ENCODE measurements around the gene TSC22D2. TPM values are rescaled to one million over a fixed set of nuclear protein-coding genes. Genes with fewer than 3 reads are reported as not detected.

Gene TSC22D2
- total RNA-seq, 1 donor from 2014 or later = 39.8 TPM

DNA sequence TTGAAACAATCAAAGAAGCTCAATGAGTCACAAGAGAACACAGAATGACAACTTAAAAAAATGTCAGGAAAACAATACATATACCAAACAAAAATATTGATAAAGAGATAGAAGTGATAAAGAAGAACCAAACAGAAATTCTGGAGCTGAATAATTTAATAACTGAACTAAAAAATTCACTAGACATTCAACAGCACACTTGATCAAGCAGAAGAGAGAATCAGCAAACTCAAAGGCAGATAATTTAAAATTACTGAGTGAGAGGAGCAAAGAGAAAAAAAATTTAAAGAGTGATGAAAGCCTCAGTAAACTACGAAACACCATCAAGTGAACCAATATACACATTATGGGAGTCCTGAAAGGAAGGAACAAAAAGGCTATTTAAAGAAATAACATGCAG is 76.3 kb downstream of the TSC22D2 start:
- peaks cover 16% of the 10 kb centered on the region for H3K36me3 Mint-ChIP-seq (ENCODE audit: low read depth)
- DNase-seq (ENCODE audit: low spot score) = no peak
- TF ChIP-seq, protein P1, sequence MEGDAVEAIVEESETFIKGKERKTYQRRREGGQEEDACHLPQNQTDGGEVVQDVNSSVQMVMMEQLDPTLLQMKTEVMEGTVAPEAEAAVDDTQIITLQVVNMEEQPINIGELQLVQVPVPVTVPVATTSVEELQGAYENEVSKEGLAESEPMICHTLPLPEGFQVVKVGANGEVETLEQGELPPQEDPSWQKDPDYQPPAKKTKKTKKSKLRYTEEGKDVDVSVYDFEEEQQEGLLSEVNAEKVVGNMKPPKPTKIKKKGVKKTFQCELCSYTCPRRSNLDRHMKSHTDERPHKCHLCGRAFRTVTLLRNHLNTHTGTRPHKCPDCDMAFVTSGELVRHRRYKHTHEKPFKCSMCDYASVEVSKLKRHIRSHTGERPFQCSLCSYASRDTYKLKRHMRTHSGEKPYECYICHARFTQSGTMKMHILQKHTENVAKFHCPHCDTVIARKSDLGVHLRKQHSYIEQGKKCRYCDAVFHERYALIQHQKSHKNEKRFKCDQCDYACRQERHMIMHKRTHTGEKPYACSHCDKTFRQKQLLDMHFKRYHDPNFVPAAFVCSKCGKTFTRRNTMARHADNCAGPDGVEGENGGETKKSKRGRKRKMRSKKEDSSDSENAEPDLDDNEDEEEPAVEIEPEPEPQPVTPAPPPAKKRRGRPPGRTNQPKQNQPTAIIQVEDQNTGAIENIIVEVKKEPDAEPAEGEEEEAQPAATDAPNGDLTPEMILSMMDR (IDR thresholded peaks at IDR 0.05) = no peak
- H3K27me3 Mint-ChIP-seq (ENCODE audit: low read depth) = no peaks in the 10 kb centered on the region
- H3K27ac Mint-ChIP-seq (ENCODE audit: unreplicated experiment) = no peak overlapping the region
- peaks cover 2% of the 10 kb centered on the region for H3K4me1 Mint-ChIP-seq (ENCODE audit: low read depth)
- H3K4me3 Mint-ChIP-seq (ENCODE audit: unreplicated experiment) = no peak overlapping the region
- peaks cover 25% of the 10 kb centered on the region for H3K9me3 Mint-ChIP-seq (ENCODE audit: low read depth)

DNA sequence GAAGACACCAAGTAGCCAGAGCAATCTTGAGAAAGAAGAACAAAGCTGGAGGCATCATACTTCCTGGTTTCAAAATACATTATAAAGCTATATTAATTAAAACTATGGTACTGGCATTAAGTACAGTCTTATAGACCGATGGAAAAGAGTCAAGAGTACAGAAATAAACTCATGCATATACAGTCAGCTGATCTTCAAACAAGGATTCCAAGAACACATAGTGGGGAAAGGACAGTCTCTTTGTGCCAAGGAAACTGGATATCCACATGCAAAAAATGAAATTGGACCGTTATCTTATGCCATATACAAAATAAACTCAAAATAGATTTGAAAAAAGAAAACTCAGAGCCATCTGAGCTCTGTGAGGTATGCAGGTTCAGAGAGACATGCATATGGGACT is 80.8 kb downstream of the TSC22D2 start:
- peaks cover 16% of the 10 kb centered on the region for H3K36me3 Mint-ChIP-seq (ENCODE audit: low read depth)
- DNase-seq (ENCODE audit: low spot score) = no peak
- peaks cover 4% of the 10 kb centered on the region for H3K4me1 Mint-ChIP-seq (ENCODE audit: low read depth)
- H3K27me3 Mint-ChIP-seq (ENCODE audit: low read depth) = no peaks in the 10 kb centered on the region
- H3K27ac Mint-ChIP-seq (ENCODE audit: unreplicated experiment) = no peak overlapping the region
- peaks cover 23% of the 10 kb centered on the region for H3K9me3 Mint-ChIP-seq (ENCODE audit: low read depth)
- no peak overlapping the region for H3K4me3 Mint-ChIP-seq (ENCODE audit: unreplicated experiment)
- TF ChIP-seq, protein P1 (IDR thresholded peaks at IDR 0.05) = no peak

DNA sequence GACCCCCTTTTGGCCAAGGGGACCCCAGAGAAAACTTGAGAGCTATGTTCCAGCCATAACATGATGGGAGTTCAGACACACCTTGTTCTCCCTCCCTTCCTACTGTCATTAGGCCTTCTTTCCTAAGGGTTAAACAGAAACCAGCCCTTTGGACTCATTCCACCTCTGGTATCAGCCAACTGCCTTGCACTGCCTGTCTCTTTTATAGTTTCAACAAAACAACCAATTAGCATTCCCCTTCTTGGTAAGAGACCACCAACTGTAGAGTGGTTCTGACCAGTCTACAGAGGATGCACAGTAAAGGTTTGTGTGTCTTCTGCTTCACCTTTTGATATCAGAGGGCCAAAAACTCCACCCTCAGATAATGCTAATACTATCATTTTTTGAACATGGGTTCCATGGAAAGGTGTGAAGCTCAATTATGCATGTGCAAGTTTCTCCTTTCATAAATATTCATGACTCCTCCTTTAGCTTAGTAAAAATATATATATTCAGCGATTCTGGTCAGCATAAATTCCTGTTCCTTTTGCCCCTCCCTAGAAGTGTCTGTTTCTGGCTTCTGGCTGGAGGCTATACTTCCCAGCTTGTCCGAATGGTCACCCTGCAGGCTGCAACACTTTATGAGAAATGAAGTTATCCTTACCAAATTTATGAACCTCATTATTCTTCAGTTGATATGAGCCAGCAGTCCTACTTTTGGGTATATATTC is 82.3 kb downstream of the TSC22D2 start:
- Mint-ChIP-seq H3K9me3 (ENCODE audit: low read depth) (peaks cover 13% of the 10 kb centered on the region), H3K4me3 (ENCODE audit: unreplicated experiment) (no peak overlapping the region), H3K27me3 (ENCODE audit: low read depth) (no peaks in the 10 kb centered on the region), H3K27ac (ENCODE audit: unreplicated experiment) (no peak overlapping the region), H3K36me3 (ENCODE audit: low read depth) (peaks cover 9% of the 10 kb centered on the region), H3K4me1 (ENCODE audit: low read depth) (peaks cover 10% of the 10 kb centered on the region)
- TF ChIP-seq, protein P1 (IDR thresholded peaks at IDR 0.05) = no peak
- no peak for DNase-seq (ENCODE audit: low spot score)

DNA sequence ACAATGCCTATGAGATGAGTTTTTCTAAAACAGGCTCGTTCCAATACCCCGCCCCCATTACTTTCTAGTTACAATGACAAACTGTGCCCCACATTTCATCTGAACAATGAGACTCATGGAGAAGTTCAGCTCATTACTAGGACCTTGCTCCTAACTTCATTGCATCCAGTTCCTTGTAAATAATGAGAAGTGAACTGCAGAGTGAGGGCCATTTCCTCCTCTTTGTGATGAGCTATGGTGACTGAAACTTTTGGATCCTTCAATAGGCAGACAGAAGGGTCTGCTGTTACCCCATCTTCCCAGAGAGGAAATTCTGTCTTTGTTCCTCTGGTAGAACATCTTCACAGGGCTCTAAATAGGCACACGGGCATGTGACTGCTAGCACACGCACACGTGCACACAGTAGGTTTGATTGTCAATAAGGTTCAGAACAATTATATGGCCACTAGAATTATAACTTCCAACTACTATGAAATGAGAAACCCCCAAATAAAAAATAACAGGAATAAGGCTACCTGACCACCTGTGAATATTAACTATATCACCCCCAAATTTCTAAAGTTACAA is 86.4 kb downstream of the TSC22D2 start:
- no peak overlapping the region for H3K27ac Mint-ChIP-seq (ENCODE audit: unreplicated experiment)
- no peaks in the 10 kb centered on the region for H3K27me3 Mint-ChIP-seq (ENCODE audit: low read depth)
- no peak overlapping the region for H3K4me3 Mint-ChIP-seq (ENCODE audit: unreplicated experiment)
- H3K9me3 Mint-ChIP-seq (ENCODE audit: low read depth) = no peaks in the 10 kb centered on the region
- TF ChIP-seq, protein P1 (IDR thresholded peaks at IDR 0.05) = no peak
- H3K4me1 Mint-ChIP-seq (ENCODE audit: low read depth) = peaks cover 9% of the 10 kb centered on the region
- no peak for DNase-seq (ENCODE audit: low spot score)
- no peaks in the 10 kb centered on the region for H3K36me3 Mint-ChIP-seq (ENCODE audit: low read depth)

DNA sequence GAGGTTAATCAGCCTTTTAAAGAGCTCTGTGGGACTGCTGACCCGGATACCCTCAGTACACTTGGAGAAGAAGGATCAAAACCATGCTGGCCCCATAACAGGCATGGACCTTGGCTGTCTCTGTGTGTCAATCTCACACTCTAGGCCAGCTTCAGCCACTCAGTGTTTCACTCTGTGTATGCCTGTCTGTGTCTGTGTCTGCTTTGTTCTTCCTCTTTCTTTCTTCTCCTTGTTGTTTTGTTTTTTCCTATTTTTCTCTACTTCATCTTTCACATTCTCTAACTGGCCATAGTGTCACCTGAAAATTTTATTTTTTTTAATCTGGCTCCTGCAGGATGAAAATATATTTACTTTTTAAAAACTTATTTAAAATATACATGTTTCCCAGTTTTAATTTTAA is 87.1 kb downstream of the TSC22D2 start:
- peaks cover 8% of the 10 kb centered on the region for H3K4me1 Mint-ChIP-seq (ENCODE audit: low read depth)
- no peak overlapping the region for H3K27ac Mint-ChIP-seq (ENCODE audit: unreplicated experiment)
- TF ChIP-seq, protein P1 (IDR thresholded peaks at IDR 0.05) = no peak
- H3K4me3 Mint-ChIP-seq (ENCODE audit: unreplicated experiment) = no peak overlapping the region
- no peaks in the 10 kb centered on the region for H3K27me3 Mint-ChIP-seq (ENCODE audit: low read depth)
- no peak for DNase-seq (ENCODE audit: low spot score)
- no peaks in the 10 kb centered on the region for H3K9me3 Mint-ChIP-seq (ENCODE audit: low read depth)
- H3K36me3 Mint-ChIP-seq (ENCODE audit: low read depth) = no peaks in the 10 kb centered on the region

Data from chondrocyte (in vitro differentiated cells).